ENCODE data around the gene RAB38.

The RAB38 gene

GRCh38 chr11:88158081-88158480 is 17.2 kb downstream of the RAB38 start:
- DNase-seq (ENCODE audit: low read depth): no peak
- no peak for TF ChIP-seq CTCF (IDR thresholded peaks at IDR 0.05; ENCODE audit: low read length, missing control alignments)
- no peak overlapping the region for H3K4me3 ChIP-seq (replicated peaks; ENCODE audit: low read depth, low read length)

- DNase-seq (ENCODE audit: low read depth): no peak
- H3K4me3 ChIP-seq (replicated peaks; ENCODE audit: low read depth, low read length): no peak overlapping the region
- TF ChIP-seq CTCF (IDR thresholded peaks at IDR 0.05; ENCODE audit: low read length, missing control alignments): no peak
Measured at GRCh38 chr11:88157370-88157769, 17.9 kb downstream of the RAB38 start.

- TF ChIP-seq CTCF (IDR thresholded peaks at IDR 0.05; ENCODE audit: low read length, missing control alignments): no peak
- no peak for DNase-seq (ENCODE audit: low read depth)
Measured at GRCh38 chr11:88152381-88152780, 22.9 kb downstream of the RAB38 start.

GRCh38 chr11:88151709-88152265 is 23.5 kb downstream of the RAB38 start:
- DNase-seq (ENCODE audit: low read depth): no peak
- H3K4me3 ChIP-seq (replicated peaks; ENCODE audit: low read depth, low read length): no peak overlapping the region
- TF ChIP-seq CTCF (IDR thresholded peaks at IDR 0.05; ENCODE audit: low read length, missing control alignments): no peak

More at GRCh38 chr11:88152381-88152780, 22.9 kb downstream of the RAB38 start:
- H3K4me3 ChIP-seq (replicated peaks; ENCODE audit: low read depth, low read length): no peak overlapping the region

- H3K4me3 ChIP-seq (replicated peaks; ENCODE audit: low read depth, low read length): no peak overlapping the region
- TF ChIP-seq CTCF (IDR thresholded peaks at IDR 0.05; ENCODE audit: low read length, missing control alignments): no peak
- no peak for DNase-seq (ENCODE audit: low read depth)
Measured at GRCh38 chr11:88146106-88146505, 29.1 kb downstream of the RAB38 start.

- no peak overlapping the region for H3K4me3 ChIP-seq (replicated peaks; ENCODE audit: low read depth, low read length)
- no peak for DNase-seq (ENCODE audit: low read depth)
- no peak for TF ChIP-seq CTCF (IDR thresholded peaks at IDR 0.05; ENCODE audit: low read length, missing control alignments)
Measured at GRCh38 chr11:88139865-88140264, 35.4 kb downstream of the RAB38 start.

- DNase-seq (ENCODE audit: low read depth): no peak
Measured at GRCh38 chr11:88131764-88132470, 43.3 kb downstream of the RAB38 start.

More at GRCh38 chr11:88131764-88132470, 43.3 kb downstream of the RAB38 start:
- no peak overlapping the region for H3K4me3 ChIP-seq (replicated peaks; ENCODE audit: low read depth, low read length)
- TF ChIP-seq CTCF (IDR thresholded peaks at IDR 0.05; ENCODE audit: low read length, missing control alignments): no peak
